HUES48 (cell line): ENCODE data around the gene PTAFR.
A peak's percentile ranks its signal among the peaks of the same experiment; 100 is the strongest.

Source experiments
- H3K27ac ChIP-seq: one replicate; pipeline ENCODE4 v1.7.0; 2013; ENCODE audit warnings: low read depth, low read length, inconsistent platforms
- H3K27me3 ChIP-seq: 2 replicates; pipeline ENCODE4 v1.6.1; 2013; ENCODE audit warnings: mild to moderate bottlenecking, low read length; ENCODE audit not compliant: control insufficient read depth, insufficient read depth
- H3K36me3 ChIP-seq: 2 replicates; pipeline ENCODE4 v1.6.1; 2013; ENCODE audit warnings: low read length; ENCODE audit not compliant: control insufficient read depth, insufficient read depth
- H3K4me1 ChIP-seq: 2 replicates; pipeline ENCODE4 v1.6.1; 2013; ENCODE audit warnings: mild to moderate bottlenecking, low read length; ENCODE audit not compliant: control insufficient read depth, insufficient read depth
- H3K4me3 ChIP-seq: 2 replicates; pipeline ENCODE4 v1.5.1; 2013; ENCODE audit warnings: mild to moderate bottlenecking, low read depth, low read length
- H3K9ac ChIP-seq: 2 replicates; pipeline ENCODE4 v1.6.1; 2013; ENCODE audit warnings: mild to moderate bottlenecking, low read depth, low read length, moderate library complexity
- H3K9me3 ChIP-seq: 2 replicates; pipeline ENCODE4 v1.6.1; 2013; ENCODE audit warnings: low read length; ENCODE audit not compliant: control insufficient read depth, insufficient read depth

The PTAFR gene

DNA sequence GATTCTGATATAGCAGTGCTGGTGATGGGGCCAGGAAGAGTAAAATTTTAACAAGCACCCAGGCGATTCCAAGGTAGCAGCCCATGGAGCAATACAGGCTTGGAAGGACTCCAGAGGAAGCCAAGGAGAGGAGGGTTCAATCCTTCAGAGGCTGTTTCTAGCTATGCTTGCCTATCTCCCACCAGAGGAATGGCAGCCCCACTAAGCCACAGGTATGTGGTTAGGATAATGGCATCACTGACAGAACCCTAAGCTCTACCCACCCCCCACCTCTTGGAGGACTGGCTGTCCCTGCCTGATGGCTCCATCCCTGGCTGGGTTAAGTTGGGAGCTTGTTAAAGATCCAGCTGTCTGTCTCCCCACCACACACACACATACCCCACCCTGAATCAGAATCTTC, 19.3 kb upstream of the PTAFR start:
- Histone ChIP-seq H3K27me3 (no peaks in the 10 kb centered on the region), H3K4me1 (peaks cover 29% of the 10 kb centered on the region), H3K9me3 (no peaks in the 10 kb centered on the region), H3K36me3 (peaks cover 25% of the 10 kb centered on the region), H3K27ac (peak overlapping the region; percentile 51), H3K4me3 (no peak overlapping the region), H3K9ac (no peak overlapping the region)

DNA sequence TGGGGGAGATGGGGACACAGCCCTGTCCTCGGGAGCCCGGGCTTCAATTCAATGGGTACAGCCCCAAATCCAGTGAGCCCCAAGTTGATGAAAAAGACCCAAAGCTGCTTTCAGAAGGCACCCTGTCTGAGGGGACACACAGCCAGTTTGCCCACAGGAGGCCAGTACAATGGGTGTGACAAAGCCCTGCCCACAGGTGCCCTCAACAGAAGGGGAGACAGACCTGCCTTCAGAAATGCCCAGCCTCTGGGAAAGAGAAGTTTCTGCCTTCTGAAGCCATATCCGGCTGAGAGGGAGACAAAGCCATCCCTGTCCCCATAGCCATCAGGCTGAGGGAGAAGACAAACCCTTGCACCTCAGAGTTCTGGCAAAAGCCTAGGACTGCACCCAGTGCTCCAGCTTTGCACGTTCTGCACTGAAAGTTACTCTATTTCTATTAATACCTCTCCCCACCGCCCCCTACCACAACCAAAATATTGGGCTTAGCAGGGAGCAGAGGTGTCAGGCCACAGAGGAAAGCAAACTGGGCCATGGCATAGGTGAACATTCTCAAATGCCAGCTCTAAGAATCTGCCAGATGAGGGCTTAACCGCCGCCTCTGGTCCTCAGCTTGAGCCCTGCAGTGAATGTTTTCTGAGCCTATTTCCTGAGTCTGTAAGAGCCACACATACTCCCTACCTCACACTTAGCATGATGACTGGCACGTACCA, 18.0 kb upstream of the PTAFR start:
- peaks cover 12% of the 10 kb centered on the region for H3K36me3 ChIP-seq
- H3K9ac ChIP-seq: no peak overlapping the region
- no peak overlapping the region for H3K27ac ChIP-seq
- no peaks in the 10 kb centered on the region for H3K9me3 ChIP-seq
- peaks cover 29% of the 10 kb centered on the region for H3K4me1 ChIP-seq
- no peak overlapping the region for H3K4me3 ChIP-seq
- no peaks in the 10 kb centered on the region for H3K27me3 ChIP-seq

DNA sequence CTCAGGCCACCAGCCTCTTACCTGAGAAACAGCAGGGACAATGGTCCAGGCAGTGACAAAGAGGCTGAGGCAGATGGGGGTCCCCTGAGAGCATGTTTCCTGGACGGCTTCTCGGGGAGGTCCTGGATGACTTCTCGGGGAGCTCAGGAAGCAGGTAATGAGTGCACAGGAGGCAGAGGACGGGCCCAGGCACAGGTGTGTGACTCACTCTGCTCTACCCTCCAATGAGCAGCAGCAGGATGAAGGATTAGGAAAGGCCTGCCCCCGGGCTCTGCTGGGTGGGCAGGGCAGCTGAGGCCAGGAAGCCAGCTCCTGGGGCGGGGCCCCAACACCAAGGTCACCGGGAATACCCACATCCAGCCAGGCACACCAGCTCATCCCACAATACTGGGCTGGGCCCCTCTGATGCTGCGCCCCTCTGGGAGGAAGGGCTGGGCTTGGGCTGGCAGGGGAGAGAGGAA, 17.2 kb upstream of the PTAFR start:
- no peak overlapping the region for H3K9ac ChIP-seq

DNA sequence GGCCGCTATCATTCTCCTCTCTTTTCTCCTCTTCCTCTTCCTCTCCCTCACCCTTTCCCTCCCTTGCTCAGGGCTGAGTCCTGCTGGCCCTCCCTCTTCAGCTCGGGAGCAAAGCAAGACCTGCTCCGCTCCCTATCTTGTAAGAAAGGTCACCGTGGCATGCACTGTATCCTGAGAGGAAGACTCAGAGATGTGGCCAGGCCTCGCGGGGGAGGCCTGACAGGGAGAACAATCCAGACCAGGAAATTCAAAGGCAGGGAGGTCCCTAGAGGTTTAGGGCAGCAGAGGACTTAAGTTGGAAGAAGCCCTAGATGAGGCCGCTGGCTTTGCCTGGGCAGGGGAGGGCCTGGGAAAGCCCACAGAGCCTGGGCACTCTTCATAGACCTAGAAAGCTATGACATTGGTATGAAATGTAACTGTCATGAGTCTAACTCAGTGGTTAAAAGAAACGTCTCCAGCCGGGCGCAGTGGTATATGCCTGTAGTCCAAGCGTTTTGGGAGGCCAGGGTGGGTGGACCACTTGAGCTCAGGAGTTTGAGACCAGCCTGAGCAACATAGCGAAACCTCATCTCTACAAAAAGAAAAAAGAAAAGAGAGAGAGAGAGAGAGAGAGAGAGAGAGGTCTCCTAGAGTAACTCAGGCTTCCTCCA, 14.6 kb upstream of the PTAFR start:
- H3K27me3 ChIP-seq: no peaks in the 10 kb centered on the region
- no peaks in the 10 kb centered on the region for H3K9me3 ChIP-seq
- H3K4me3 ChIP-seq: no peak overlapping the region
- no peak overlapping the region for H3K9ac ChIP-seq
- H3K4me1 ChIP-seq: peaks cover 13% of the 10 kb centered on the region
- H3K36me3 ChIP-seq: no peaks in the 10 kb centered on the region
- no peak overlapping the region for H3K27ac ChIP-seq

More for the DNA sequence above, 17.2 kb upstream of the PTAFR start:
- Histone ChIP-seq H3K27ac (no peak overlapping the region), H3K9me3 (no peaks in the 10 kb centered on the region), H3K36me3 (peaks cover 4% of the 10 kb centered on the region; the same call in 1 of the 2 replicates), H3K4me3 (no peak overlapping the region), H3K4me1 (peaks cover 29% of the 10 kb centered on the region), H3K27me3 (no peaks in the 10 kb centered on the region)

DNA sequence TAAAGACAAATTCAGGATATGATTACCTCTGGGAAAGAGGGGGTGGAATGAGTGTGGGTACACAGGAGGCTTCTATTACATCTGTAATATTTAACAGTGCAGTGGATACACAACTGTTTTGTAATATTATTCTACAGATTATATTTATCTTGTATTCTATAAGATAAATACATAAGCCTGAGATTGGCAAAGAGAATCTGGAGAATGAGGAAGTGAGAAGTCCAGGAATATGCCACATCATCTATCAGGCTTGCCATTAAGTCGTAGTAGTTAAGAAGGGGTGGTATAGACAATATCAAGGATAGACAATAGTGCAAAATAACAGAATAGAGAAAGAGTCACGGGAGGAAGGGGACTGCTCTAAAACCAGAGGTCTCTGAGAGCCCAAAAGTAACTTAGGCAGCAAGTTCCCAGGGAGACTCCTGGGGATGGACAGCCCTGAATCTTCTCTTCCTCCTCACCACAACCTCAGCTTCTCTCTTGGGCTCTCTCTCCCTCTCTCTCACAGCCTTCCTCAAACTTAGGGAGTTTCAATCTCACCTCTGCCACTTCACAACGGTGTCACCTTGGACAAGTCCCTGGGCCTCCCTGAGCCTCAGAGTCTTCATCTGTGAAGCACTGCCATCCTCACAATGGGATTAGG, 14.0 kb upstream of the PTAFR start:
- no peak overlapping the region for H3K4me3 ChIP-seq
- H3K9me3 ChIP-seq: no peaks in the 10 kb centered on the region
- H3K27ac ChIP-seq: no peak overlapping the region
- no peaks in the 10 kb centered on the region for H3K27me3 ChIP-seq
- H3K36me3 ChIP-seq: no peaks in the 10 kb centered on the region
- no peak overlapping the region for H3K9ac ChIP-seq
- peaks cover 8% of the 10 kb centered on the region for H3K4me1 ChIP-seq

DNA sequence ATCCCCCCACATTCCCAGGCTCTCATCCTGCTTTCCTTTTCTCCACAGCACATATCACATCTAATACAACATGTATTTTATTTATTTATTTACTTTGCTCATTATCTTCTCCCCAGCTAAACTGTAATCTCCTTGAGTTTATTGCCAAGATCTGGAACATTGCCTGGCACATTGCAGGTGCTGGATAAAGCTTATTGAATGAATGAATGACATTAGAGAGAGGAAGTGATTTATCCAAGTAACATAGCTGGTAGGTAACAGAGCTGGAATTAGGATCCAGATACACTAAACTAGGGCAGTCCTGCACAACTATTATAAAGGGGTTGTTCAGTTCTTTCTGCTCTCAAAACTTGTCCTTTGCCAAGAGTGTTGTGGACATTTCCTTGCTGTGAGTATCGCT, 8.6 kb upstream of the PTAFR start:
- H3K27me3 ChIP-seq: no peaks in the 10 kb centered on the region
- H3K27ac ChIP-seq: no peak overlapping the region
- H3K4me3 ChIP-seq: no peak overlapping the region
- H3K9me3 ChIP-seq: no peaks in the 10 kb centered on the region
- no peaks in the 10 kb centered on the region for H3K36me3 ChIP-seq
- H3K9ac ChIP-seq: no peak overlapping the region
- no peaks in the 10 kb centered on the region for H3K4me1 ChIP-seq

DNA sequence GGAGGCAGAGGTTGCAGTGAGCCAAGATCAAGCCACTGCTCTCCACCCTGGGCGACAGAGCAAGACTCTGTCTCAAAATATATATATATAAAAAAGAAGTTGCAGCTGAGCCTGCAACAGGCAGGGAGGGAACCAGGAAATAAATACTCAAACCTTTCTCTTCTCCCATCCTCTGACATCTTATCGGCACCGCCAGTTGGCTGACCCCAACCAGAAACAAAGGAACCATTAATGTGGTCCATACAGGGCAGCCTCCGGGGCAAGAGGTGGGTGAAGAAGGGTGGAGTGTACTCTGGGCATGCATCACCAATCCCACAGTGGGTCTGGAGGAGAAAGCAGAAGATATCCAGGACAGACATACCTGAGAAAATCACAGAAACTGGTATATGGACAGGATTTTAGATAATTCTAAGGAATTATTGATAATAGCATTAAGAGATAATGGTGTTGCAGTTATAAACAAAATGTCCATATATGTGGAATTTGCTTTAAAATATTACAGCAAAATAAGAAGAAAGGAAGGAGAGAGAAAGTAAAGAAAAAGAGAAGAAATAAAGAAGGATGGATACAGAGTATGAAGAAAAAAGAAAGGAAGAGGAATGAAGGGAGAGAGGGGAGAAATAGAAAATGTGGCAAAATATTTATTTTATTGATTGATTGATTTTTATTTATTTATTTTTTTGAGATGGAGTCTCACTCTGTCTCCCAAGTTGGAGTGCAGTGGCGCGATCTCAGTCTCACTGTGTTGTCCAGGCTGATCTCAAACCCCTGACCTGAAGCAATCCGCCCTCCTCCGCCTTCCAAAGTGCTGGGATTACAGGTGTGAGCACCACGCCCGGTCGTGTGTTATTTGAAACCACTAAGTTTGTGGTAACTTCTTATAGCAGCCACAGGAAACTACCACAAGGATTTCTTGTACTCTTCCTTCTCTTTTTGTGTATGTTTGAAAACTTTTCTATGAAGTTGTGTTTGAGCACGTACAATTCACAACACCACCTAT, 4.1 kb upstream of the PTAFR start:
- Histone ChIP-seq H3K36me3 (no peaks in the 10 kb centered on the region), H3K27me3 (no peaks in the 10 kb centered on the region), H3K27ac (no peak overlapping the region), H3K9me3 (no peaks in the 10 kb centered on the region), H3K4me1 (no peaks in the 10 kb centered on the region), H3K4me3 (no peak overlapping the region), H3K9ac (no peak overlapping the region)

DNA sequence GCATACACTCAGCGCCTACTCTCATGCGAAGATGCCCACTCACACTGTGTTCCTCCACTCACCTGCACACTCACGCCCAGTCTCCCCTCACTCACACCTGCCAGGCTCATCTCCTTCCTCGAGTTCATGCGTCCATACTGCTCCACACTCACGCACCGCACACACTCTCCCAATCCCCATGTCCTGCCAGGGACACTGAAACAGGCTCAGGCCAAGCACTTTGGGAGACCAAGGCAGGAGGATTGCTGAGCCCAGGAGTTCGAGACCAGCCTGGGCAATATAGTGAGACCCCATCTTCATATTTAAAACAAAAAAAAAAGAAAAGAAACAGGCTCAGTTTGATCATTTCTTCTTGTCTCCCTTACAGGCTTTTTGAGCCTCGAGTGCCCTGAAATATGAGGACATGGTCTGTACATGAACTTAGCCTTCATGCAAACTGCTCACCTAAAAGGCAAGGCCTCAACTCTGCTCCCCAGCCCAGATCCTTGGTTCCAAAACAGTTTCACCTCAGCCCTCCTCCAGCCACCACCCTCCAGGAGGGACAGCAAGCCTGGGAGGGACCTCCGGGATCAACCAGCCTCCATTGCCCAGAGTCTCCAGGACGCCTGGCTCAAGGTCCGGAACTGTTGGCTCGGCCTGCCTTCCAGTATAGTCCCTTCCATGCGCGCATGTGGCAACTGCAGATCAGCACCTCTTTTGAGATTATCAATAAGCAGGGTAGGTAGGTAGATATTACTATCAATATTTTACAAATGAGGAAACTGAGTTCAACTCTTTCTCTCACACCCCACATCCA, 2.4 kb upstream of the PTAFR start:
- Histone ChIP-seq H3K27me3 (no peaks in the 10 kb centered on the region), H3K27ac (no peak overlapping the region), H3K36me3 (no peaks in the 10 kb centered on the region), H3K9ac (no peak overlapping the region), H3K4me1 (no peaks in the 10 kb centered on the region), H3K9me3 (no peaks in the 10 kb centered on the region), H3K4me3 (no peak overlapping the region)

DNA sequence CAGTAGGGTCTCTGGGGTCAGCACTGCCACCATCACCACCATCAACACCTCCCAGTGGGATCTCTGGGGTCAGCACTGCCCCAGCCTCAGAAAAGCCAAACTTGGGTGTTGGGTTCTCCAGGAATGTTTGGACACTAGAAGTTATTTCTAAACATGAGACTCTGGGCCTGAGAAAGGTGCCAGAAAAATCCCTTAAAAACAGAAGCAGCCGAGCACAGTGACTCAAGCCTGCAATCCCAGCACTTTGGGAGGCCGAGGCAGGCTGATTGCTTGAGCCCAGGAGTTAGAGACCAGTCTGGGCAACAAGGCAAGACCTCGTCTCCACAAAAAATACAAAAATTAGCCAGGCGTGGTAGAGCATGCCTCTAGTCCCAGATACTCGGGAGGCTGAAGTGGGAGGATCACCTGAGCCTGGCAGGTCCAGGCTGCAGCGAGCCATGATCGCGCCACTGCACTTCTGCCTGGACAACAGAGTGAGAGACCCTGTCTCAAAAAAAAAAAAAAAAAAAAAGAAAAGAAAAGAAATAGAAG, 470 bp downstream of the PTAFR start:
- Histone ChIP-seq H3K4me3 (no peak overlapping the region), H3K27ac (no peak overlapping the region), H3K4me1 (no peaks in the 10 kb centered on the region), H3K9ac (no peak overlapping the region), H3K27me3 (no peaks in the 10 kb centered on the region), H3K36me3 (no peaks in the 10 kb centered on the region), H3K9me3 (no peaks in the 10 kb centered on the region)

DNA sequence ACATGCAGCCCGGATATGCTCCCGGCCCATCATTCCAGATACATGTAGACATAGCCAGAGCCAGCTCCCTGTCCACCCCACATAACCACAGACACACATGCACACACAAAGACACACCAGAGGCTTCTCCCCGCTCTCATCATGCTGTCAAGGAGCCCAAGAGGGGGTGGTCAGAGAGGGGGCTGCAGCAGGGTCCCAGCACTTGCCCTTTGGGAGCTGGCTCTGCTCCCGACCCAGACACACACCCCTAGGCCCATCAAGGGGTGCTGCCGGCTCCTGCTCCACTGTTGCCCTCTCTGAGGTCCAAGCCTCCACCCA, 2.6 kb downstream of the PTAFR start:
- H3K27ac ChIP-seq: no peak overlapping the region
- no peaks in the 10 kb centered on the region for H3K4me1 ChIP-seq
- no peak overlapping the region for H3K9ac ChIP-seq
- H3K36me3 ChIP-seq: no peaks in the 10 kb centered on the region
- H3K9me3 ChIP-seq: no peaks in the 10 kb centered on the region
- H3K4me3 ChIP-seq: no peak overlapping the region
- H3K27me3 ChIP-seq: no peaks in the 10 kb centered on the region
